Fibroblast of the aortic adventitia (primary cell): ENCODE results near the gene SLC16A10. TPM values are rescaled to one million over a fixed set of nuclear protein-coding genes. Genes with fewer than 3 reads are reported as not detected.
A peak's percentile ranks its signal among the peaks of the same experiment; 100 is the strongest.
"Not testable (repeated sequence)": the region's sequence is repeated elsewhere in the genome, so short reads cannot be mapped to it uniquely, and the experiment has no call there.

ENCODE experiments used
- DNase-seq: peaks from one replicate; pipeline ENCODE4 v3.0.0-alpha.2; 2010; ENCODE audit warnings: low read depth
- H3K4me3 ChIP-seq: 2 replicates; pipeline ENCODE4 v1.5.1; 2011; ENCODE audit warnings: low read depth, mild to moderate bottlenecking, control low read depth, low read length, moderate library complexity
- total RNA-seq: library from RNA; depleted of rRNA; stranded (reverse); fragments of >200 nt; gene quantifications from 2 replicates; pipeline ENCODE4 v1.2.3, GENCODE V29; 2012; ENCODE audit warnings: low replicate concordance
- TF ChIP-seq, protein P1 (sequence below): IDR thresholded peaks from 2 replicates; pipeline ENCODE4 v1.5.1; 2011; ENCODE audit warnings: mild to moderate bottlenecking, low read length, control low read depth, inconsistent platforms; ENCODE audit not compliant: insufficient read depth

SLC16A10 gene
- total RNA-seq, 1 donor = not detected

- TF ChIP-seq, protein P1, sequence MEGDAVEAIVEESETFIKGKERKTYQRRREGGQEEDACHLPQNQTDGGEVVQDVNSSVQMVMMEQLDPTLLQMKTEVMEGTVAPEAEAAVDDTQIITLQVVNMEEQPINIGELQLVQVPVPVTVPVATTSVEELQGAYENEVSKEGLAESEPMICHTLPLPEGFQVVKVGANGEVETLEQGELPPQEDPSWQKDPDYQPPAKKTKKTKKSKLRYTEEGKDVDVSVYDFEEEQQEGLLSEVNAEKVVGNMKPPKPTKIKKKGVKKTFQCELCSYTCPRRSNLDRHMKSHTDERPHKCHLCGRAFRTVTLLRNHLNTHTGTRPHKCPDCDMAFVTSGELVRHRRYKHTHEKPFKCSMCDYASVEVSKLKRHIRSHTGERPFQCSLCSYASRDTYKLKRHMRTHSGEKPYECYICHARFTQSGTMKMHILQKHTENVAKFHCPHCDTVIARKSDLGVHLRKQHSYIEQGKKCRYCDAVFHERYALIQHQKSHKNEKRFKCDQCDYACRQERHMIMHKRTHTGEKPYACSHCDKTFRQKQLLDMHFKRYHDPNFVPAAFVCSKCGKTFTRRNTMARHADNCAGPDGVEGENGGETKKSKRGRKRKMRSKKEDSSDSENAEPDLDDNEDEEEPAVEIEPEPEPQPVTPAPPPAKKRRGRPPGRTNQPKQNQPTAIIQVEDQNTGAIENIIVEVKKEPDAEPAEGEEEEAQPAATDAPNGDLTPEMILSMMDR = no peak
- no peak for DNase-seq
These were observed 165.4 kb downstream of the SLC16A10 start for GRCh38 chr6:111252726-111253125.

GRCh38 chr6:111254004-111254778 is 166.9 kb downstream of the SLC16A10 start:
- no peak overlapping the region for H3K4me3 ChIP-seq
- no peak for DNase-seq
- TF ChIP-seq, protein P1 = no peak

More at GRCh38 chr6:111252726-111253125, 165.4 kb downstream of the SLC16A10 start:
- no peak overlapping the region for H3K4me3 ChIP-seq

GRCh38 chr6:111254779-111255166 is 167.5 kb downstream of the SLC16A10 start:
- no peak overlapping the region for H3K4me3 ChIP-seq
- TF ChIP-seq, protein P1 = no peak
- DNase-seq = no peak

DNA sequence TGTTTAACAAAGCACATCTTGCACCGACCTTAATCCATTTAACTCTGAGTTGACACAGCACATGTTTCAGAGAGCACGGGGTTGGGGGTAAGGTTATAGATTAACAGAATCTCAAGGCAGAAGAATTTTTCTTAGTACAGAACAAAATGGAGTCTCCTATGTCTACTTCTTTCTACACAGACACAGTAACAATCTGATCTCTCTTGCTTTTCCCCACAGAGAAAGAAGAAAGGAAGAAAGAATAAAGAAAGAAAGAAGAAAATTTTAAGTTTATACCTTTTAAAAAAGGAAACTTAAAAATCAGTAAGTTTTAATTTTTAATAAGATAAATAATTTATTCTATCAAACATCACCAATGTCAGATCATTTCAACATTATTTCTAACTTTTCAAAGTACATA is 168.5 kb downstream of the SLC16A10 start:
- H3K4me3 ChIP-seq, DNase-seq: not testable (repeated sequence)

DNA sequence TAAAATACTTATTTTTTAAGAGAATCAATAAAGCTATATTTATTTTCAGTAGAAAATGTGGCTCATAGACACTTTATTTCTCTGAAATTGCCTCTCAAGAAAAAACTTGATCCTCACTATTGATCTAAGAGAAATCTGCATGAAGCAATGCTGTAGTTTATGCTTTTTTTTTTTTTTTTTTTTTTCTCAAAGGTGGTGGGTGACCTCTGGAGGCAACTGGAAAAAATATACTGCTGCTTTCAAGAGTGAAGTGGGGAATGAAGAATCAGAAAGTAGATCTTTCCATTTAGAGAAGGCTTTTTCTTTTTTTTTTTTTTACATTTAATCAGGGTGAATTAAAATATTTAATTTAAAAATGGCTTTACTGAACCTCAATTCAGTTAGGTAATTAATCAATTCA is 169.3 kb downstream of the SLC16A10 start:
- TF ChIP-seq, protein P1 = peak; percentile 31
- DNase-seq = peak; percentile 53
- H3K4me3 ChIP-seq = no peak overlapping the region

GRCh38 chr6:111258010-111258409 is 170.7 kb downstream of the SLC16A10 start:
- no peak overlapping the region for H3K4me3 ChIP-seq
- no peak for DNase-seq
- TF ChIP-seq, protein P1 = no peak

GRCh38 chr6:111258615-111259088 is 171.3 kb downstream of the SLC16A10 start:
- no peak for DNase-seq
- peak overlapping the region; percentile 54 for H3K4me3 ChIP-seq
- TF ChIP-seq, protein P1 = no peak
